ENCODE measurements around the gene HECW1. TPM values are rescaled to one million over a fixed set of nuclear protein-coding genes. Genes with fewer than 3 reads are reported as not detected.

The HECW1 gene
- total RNA-seq, 4 donors from 2014 or later, result 0.06 to 0.99 (median 0.27) TPM

DNA sequence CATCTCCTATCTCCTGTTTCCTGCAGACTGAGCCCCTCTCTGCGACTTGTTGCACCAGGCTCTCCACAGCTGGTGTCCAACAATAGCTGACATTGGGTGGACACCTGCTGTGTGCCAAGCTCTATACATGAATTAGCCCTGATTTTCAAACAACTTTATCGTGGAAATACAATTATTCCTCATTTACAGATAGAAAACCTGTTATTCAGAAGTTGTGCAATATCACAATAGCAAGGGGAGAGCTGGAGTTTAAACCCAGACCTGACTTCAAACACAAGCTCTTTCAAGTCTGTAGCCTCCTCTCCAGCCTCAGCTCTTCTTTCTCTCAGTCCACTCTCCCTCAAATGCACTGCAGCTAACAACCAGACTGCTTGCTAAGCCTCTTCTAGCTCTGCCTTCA, 168.8 kb downstream of the HECW1 start:
- peaks cover 0 to 5% (median 0%) of the 10 kb centered on the region in 4 donors for H3K9me3 ChIP-seq
- peaks cover 0 to 8% (median 0%) of the 10 kb centered on the region in 4 donors for H3K27me3 ChIP-seq
- DNase-seq (ENCODE audit: extremely low spot score), result no peak
- H3K27ac ChIP-seq (replicated peaks in 1 of 4), result no peak overlapping the region
- intact Hi-C loops (cut with DNase I), result no loop called here
- 61% methylated on average over 2 of the region's 2 CpGs for WGBS
- H3K4me1 ChIP-seq, result no peaks in the 10 kb centered on the region
- no peaks in the 10 kb centered on the region for H3K36me3 ChIP-seq
- H3K4me3 ChIP-seq, result no peak overlapping the region
- TF ChIP-seq, protein P1, sequence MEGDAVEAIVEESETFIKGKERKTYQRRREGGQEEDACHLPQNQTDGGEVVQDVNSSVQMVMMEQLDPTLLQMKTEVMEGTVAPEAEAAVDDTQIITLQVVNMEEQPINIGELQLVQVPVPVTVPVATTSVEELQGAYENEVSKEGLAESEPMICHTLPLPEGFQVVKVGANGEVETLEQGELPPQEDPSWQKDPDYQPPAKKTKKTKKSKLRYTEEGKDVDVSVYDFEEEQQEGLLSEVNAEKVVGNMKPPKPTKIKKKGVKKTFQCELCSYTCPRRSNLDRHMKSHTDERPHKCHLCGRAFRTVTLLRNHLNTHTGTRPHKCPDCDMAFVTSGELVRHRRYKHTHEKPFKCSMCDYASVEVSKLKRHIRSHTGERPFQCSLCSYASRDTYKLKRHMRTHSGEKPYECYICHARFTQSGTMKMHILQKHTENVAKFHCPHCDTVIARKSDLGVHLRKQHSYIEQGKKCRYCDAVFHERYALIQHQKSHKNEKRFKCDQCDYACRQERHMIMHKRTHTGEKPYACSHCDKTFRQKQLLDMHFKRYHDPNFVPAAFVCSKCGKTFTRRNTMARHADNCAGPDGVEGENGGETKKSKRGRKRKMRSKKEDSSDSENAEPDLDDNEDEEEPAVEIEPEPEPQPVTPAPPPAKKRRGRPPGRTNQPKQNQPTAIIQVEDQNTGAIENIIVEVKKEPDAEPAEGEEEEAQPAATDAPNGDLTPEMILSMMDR (IDR thresholded peaks at IDR 0.05), result no peak
- TF ChIP-seq EP300 (IDR thresholded peaks at IDR 0.05), result no peak
- no peak for TF ChIP-seq POLR2A (IDR thresholded peaks at IDR 0.05; ENCODE audit: low read depth)
- TF ChIP-seq POLR2AphosphoS5 (IDR thresholded peaks at IDR 0.05), result no peak

DNA sequence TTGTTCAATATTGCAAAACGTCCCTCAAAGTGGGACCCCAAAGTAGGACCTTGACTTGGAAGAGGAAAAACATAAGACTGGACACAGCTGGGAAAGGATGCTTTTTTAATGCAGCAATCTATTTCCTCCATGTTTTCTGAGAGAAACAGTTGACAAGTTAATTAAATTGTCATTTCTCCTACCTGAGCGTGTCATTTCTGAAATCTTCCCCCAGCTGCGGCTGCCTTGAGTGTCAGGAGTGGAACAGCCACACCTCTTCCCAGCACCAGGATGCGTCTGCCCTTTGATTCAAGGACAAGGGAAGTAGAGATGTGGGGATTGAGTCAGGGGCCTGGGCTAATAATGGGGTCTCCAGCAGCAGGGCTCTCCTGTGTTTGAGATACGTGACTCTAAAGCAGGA, 171.3 kb downstream of the HECW1 start:
- Histone ChIP-seq H3K4me3 (no peak overlapping the region), H3K4me1 (no peaks in the 10 kb centered on the region), H3K9me3 (peaks cover 0 to 5% (median 0%) of the 10 kb centered on the region in 4 donors), H3K36me3 (no peaks in the 10 kb centered on the region), H3K27ac (replicated peaks in 1 of 4) (no peak overlapping the region), H3K27me3 (peaks cover 0 to 8% (median 0%) of the 10 kb centered on the region in 4 donors)
- WGBS, result 84% methylated on average over 5 of the region's 5 CpGs
- TF ChIP-seq EP300 (IDR thresholded peaks at IDR 0.05), result no peak
- TF ChIP-seq, protein P1 (IDR thresholded peaks at IDR 0.05), result no peak
- peak; percentile 39 for DNase-seq (ENCODE audit: extremely low spot score)
- intact Hi-C loops (cut with DNase I), result no loop called here

DNA sequence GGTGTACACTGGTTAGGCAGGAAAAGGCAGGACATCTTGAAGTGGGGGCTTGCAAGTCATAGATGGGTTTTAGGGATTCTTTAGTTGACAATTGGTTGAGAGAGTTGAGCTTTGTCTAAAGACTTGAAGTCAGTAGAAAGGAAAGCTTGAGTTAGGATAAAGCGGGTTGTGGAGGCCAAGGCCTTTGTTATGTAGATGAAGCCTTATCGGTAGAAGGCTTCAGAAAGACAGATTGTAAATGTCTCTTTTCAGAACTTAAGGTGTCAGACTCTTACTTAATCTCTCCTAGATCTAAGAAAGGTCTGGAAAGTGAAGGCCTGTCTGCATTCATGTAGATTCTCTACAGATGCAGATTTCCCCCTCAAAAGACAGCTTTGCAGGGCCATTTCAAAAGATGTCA, 177.4 kb downstream of the HECW1 start:
- intact Hi-C loops (cut with DNase I), result no loop called here
- no peaks in the 10 kb centered on the region for H3K36me3 ChIP-seq
- no peaks in the 10 kb centered on the region for H3K27me3 ChIP-seq
- TF ChIP-seq POLR2AphosphoS5 (IDR thresholded peaks at IDR 0.05) (no peak), POLR2A (IDR thresholded peaks at IDR 0.05; ENCODE audit: low read depth) (no peak), EP300 (IDR thresholded peaks at IDR 0.05) (no peak)
- TF ChIP-seq, protein P1 (IDR thresholded peaks at IDR 0.05), result no peak
- DNase-seq (ENCODE audit: extremely low spot score), result no peak
- peaks cover 0 to 11% (median 10%) of the 10 kb centered on the region in 4 donors for H3K4me1 ChIP-seq
- H3K4me3 ChIP-seq, result no peak overlapping the region
- peaks cover 0 to 17% (median 10%) of the 10 kb centered on the region in 4 donors for H3K9me3 ChIP-seq
- H3K27ac ChIP-seq (replicated peaks in 1 of 4), result no peak overlapping the region
- 77% methylated on average over 2 of the region's 2 CpGs for WGBS

DNA sequence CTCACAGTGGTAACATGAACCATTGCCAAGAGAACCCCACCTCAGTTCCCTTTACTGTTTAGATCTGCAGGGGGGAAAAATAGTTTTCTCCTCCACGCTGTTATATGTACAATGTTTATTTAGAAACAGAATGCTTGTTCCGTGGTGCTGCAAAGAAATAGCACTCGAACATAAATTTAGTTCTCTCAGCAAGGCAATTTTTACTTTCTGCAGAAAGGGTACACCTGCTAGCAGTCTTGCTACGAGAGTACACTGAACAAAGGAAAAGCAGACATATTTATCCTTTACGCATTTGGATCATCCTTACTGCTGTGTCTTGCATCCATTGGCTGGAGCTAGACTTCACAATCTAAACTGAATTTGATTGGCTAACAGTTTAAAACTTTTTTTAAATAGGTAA, 178.5 kb downstream of the HECW1 start:
- Histone ChIP-seq H3K4me3 (no peak overlapping the region), H3K9me3 (peaks cover 0 to 15% (median 10%) of the 10 kb centered on the region in 4 donors), H3K36me3 (no peaks in the 10 kb centered on the region), H3K27ac (replicated peaks in 1 of 4) (no peak overlapping the region), H3K27me3 (no peaks in the 10 kb centered on the region), H3K4me1 (peaks cover 0 to 11% (median 10%) of the 10 kb centered on the region in 4 donors)
- 86% methylated on average over 5 of the region's 5 CpGs for WGBS
- TF ChIP-seq POLR2AphosphoS5 (IDR thresholded peaks at IDR 0.05) (no peak), EP300 (IDR thresholded peaks at IDR 0.05) (no peak), POLR2A (IDR thresholded peaks at IDR 0.05; ENCODE audit: low read depth) (no peak)
- TF ChIP-seq, protein P1 (IDR thresholded peaks at IDR 0.05), result no peak
- intact Hi-C loops (cut with DNase I), result no loop called here
- no peak for DNase-seq (ENCODE audit: extremely low spot score)

DNA sequence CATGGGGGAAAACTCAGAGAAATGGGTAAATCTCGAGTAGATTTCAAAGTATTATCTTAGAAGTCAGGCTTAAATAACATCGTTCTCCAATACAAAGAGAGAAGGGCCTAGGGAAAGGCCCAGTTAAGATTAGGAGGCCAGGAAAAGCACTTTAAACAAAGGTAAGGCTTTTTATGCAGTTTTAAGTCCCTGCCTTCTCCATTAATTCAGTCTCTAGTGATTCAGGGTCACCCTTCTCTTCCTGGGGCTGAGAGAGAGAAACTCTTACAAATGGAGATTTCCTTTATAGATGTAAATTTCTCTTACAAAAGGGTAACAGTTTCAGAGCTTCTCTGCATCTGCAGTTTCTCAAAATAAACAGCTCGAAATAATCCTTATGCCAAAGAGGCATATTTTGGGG, 179.3 kb downstream of the HECW1 start:
- Histone ChIP-seq H3K27ac (replicated peaks in 1 of 4) (no peak overlapping the region), H3K4me3 (no peak overlapping the region), H3K27me3 (no peaks in the 10 kb centered on the region), H3K9me3 (peaks cover 0 to 14% (median 9%) of the 10 kb centered on the region in 4 donors), H3K36me3 (no peaks in the 10 kb centered on the region), H3K4me1 (peaks cover 0 to 11% (median 10%) of the 10 kb centered on the region in 4 donors)
- intact Hi-C loops (cut with DNase I), result no loop called here
- TF ChIP-seq, protein P1 (IDR thresholded peaks at IDR 0.05), result no peak
- no peak for TF ChIP-seq EP300 (IDR thresholded peaks at IDR 0.05)
- TF ChIP-seq POLR2AphosphoS5 (IDR thresholded peaks at IDR 0.05), result no peak
- TF ChIP-seq POLR2A (IDR thresholded peaks at IDR 0.05; ENCODE audit: low read depth), result no peak
- WGBS, result 86% methylated on average over 3 of the region's 3 CpGs
- no peak for DNase-seq (ENCODE audit: extremely low spot score)

All from esophagus muscularis mucosa (tissue), 4 donors.